Transverse colon (tissue), 4 donors: ENCODE measurements around the gene ASB14. TPM values are rescaled to one million over a fixed set of nuclear protein-coding genes. Genes with fewer than 3 reads are reported as not detected.

Experiments
- DNase-seq: peaks from one replicate; pipeline ENCODE4 v3.0.0-alpha.2; 2019
- H3K27ac ChIP-seq, 4 donors: fragments of 200-600 bp; sonication (generic); 2 replicates each; pipeline ENCODE4 v1.5.1; 2016 to 2018; ENCODE audit warnings: inconsistent platforms in 4 of 4
- H3K27me3 ChIP-seq: fragments of 200-600 bp; sonication (generic); 2 replicates; pipeline ENCODE4 v1.5.1; 2017; ENCODE audit warnings: inconsistent platforms
- H3K36me3 ChIP-seq, 4 donors: fragments of 200-600 bp; sonication (generic); 2 replicates each; pipeline ENCODE4 v1.5.1; 2017 to 2019; ENCODE audit warnings: inconsistent platforms in 4 of 4
- H3K4me1 ChIP-seq, 4 donors: fragments of 200-600 bp; sonication (generic); 2 replicates each; pipeline ENCODE4 v1.5.1; 2017 to 2020; ENCODE audit warnings: inconsistent platforms in 4 of 4
- H3K4me3 ChIP-seq, 4 donors: fragments of 200-600 bp; sonication (generic); 1 replicate in 1 of 4; 2 replicates in 3 of 4; pipeline versions ENCODE4 v1.5.1 to v1.6.1; 2017 to 2019; ENCODE audit warnings: inconsistent platforms in 4 of 4
- H3K9me3 ChIP-seq, 2 donors: fragments of 200-600 bp; sonication (generic); 2 replicates each; pipeline ENCODE4 v1.5.1; 2017 to 2019; ENCODE audit warnings: inconsistent platforms in 2 of 2
- CTCF ChIP-seq, 5 experiments: fragments of 200-600 bp in 3 of 5; fragments of 450-650 bp in 2 of 5; sonication (generic) in 3 of 5; IDR thresholded peaks; 1 replicate in 2 of 5; 2 replicates in 3 of 5; pipeline ENCODE4 v1.5.1; 2016 to 2017; ENCODE audit warnings: antibody characterized with exemption in 5 of 5, inconsistent platforms in 3 of 5, mild to moderate bottlenecking in 2 of 5, moderate library complexity in 1 of 5
- EP300 ChIP-seq: sonication (generic); formaldehyde crosslinking; IDR thresholded peaks from one replicate; pipeline ENCODE4 v1.6.1; 2017; ENCODE audit warnings: antibody characterized with exemption, low read depth
- POLR2A ChIP-seq: fragments of 450-650 bp; IDR thresholded peaks from one replicate; pipeline ENCODE4 v1.6.1; 2016; ENCODE audit warnings: antibody characterized with exemption, mild to moderate bottlenecking, moderate library complexity
- POLR2AphosphoS5 ChIP-seq, 3 donors: sonication (generic); formaldehyde crosslinking; IDR thresholded peaks; one replicate each; pipeline ENCODE4 v1.6.1; 2016; ENCODE audit warnings: antibody characterized with exemption in 3 of 3
- WGBS, 2 donors: methylation state at CpG; one replicate each; pipeline ENCODE4 v1.1.5; 2018; ENCODE audit warnings: low coverage in 1 of 2; 5-methylcytosine and 5-hydroxymethylcytosine counted together
- in situ Hi-C, 4 donors: fragments of 200-750 bp; cut with MboI; loops; one replicate each; pipeline versions ENCODE4 v1.15.0 to v1.15.1; 2017; ENCODE audit warnings: low sequenced_read_pairs in 3 of 4, low pct_ligation_motif_present in 1 of 4, low pct_unique_long_range_greater_than_20kb in 1 of 4
- intact Hi-C: fragments of 100-400 bp; cut with DNase I; formaldehyde crosslinking; loops from one replicate; pipeline ENCODE4 v1.15.1; 2023; ENCODE audit warnings: low total_unique reads
- total RNA-seq, 4 donors: library from RNA; depleted of rRNA; stranded (reverse); fragments of >200 nt; gene quantifications; one replicate each; pipeline ENCODE4 v1.1.0, GENCODE V29; 2016

Gene ASB14
- total RNA-seq, 4 donors from 2014 or later: not detected

- no peaks in the 10 kb centered on the region for H3K36me3 ChIP-seq
- peak overlapping the region; percentile 63 to 90 (median 79) for H3K4me3 ChIP-seq
- intact Hi-C loops: no loop called here
- in situ Hi-C loops: no loop called here
- H3K27me3 ChIP-seq: no peaks in the 10 kb centered on the region
- H3K4me1 ChIP-seq: peaks cover 4 to 36% (median 23%) of the 10 kb centered on the region in 4 donors
- peak; percentile 54 for DNase-seq
- no peaks in the 10 kb centered on the region for H3K9me3 ChIP-seq
- H3K27ac ChIP-seq: peak overlapping the region; percentile 87 to 97 (median 95)
- no peak for TF ChIP-seq EP300
- TF ChIP-seq POLR2A: peak; percentile 17
- TF ChIP-seq POLR2AphosphoS5 (IDR thresholded peaks at IDR 0.05): peak in 2 of 3 donors; percentile 67 to 69
- peak in 1 of 5 experiments; percentile 7 for TF ChIP-seq CTCF (IDR thresholded peaks at IDR 0.05)
- WGBS, 2 donors: 0% methylated on average over 53 of the region's 70 CpGs; no CpG with 5 or more reads in 1 of the 2 donors
Measured at GRCh38 chr3:57227930-57228751, 64.3 kb downstream of the ASB14 start.

- in situ Hi-C loops: no loop called here
Measured at GRCh38 chr3:57227204-57227929, 65.1 kb downstream of the ASB14 start, which contains the start of gene APPL1. Gene APPL1 (plus strand): TSS chr3:57227729. CDS start chr3:57227884, 155 bp downstream.

GRCh38 chr3:57226176-57226575 is 66.3 kb downstream of the ASB14 start:
- peaks cover 4 to 36% (median 23%) of the 10 kb centered on the region in 4 donors for H3K4me1 ChIP-seq
- no peaks in the 10 kb centered on the region for H3K9me3 ChIP-seq
- no peak for DNase-seq
- no peak for TF ChIP-seq CTCF (IDR thresholded peaks at IDR 0.05)
- TF ChIP-seq EP300: no peak
- no peak for TF ChIP-seq POLR2A
- TF ChIP-seq POLR2AphosphoS5 (IDR thresholded peaks at IDR 0.05): no peak
- peak overlapping the region in 1 of 4 donors; percentile 87 for H3K27ac ChIP-seq
- intact Hi-C loops (no loop called here), in situ Hi-C loops (no loop called here)
- 60 to 62% methylated on average over 2 of the region's 2 CpGs for WGBS, 2 donors
- no peaks in the 10 kb centered on the region for H3K27me3 ChIP-seq
- H3K4me3 ChIP-seq: no peak overlapping the region
- no peaks in the 10 kb centered on the region for H3K36me3 ChIP-seq

More at GRCh38 chr3:57227204-57227929, 65.1 kb downstream of the ASB14 start, which contains the start of gene APPL1:
- H3K4me1 ChIP-seq: peaks cover 4 to 36% (median 23%) of the 10 kb centered on the region in 4 donors
- DNase-seq: peak; percentile 95
- H3K27me3 ChIP-seq: no peaks in the 10 kb centered on the region
- H3K27ac ChIP-seq: peak within 1 kb of the TSS; percentile 87 to 97 (median 95)
- no peaks in the 10 kb centered on the region for H3K9me3 ChIP-seq
- intact Hi-C loops: no loop called here
- no peak for TF ChIP-seq CTCF (IDR thresholded peaks at IDR 0.05)
- TF ChIP-seq POLR2AphosphoS5 (IDR thresholded peaks at IDR 0.05): peak; percentile 85 to 91 (median 91)
- peak; percentile 72 for TF ChIP-seq POLR2A
- H3K36me3 ChIP-seq: no peaks in the 10 kb centered on the region
- peak within 1 kb of the TSS; percentile 63 to 90 (median 79) for H3K4me3 ChIP-seq
- WGBS, 2 donors: 0 to 1% methylated on average over 4 to 51 of the region's 71 CpGs

GRCh38 chr3:57224856-57225255 is 67.6 kb downstream of the ASB14 start:
- Histone ChIP-seq H3K27me3 (no peaks in the 10 kb centered on the region), H3K27ac (no peak overlapping the region), H3K36me3 (no peaks in the 10 kb centered on the region), H3K4me3 (no peak overlapping the region), H3K4me1 (peaks cover 1 to 24% (median 20%) of the 10 kb centered on the region in 4 donors), H3K9me3 (no peaks in the 10 kb centered on the region)
- intact Hi-C loops: loop anchor here (5.0 kb wide), 1 partner anchor 128 kb away; no protein-coding TSS in a partner anchor
- in situ Hi-C loops: no loop called here
- DNase-seq: no peak
- WGBS, 2 donors: 77 to 83% methylated on average over 4 of the region's 4 CpGs
- TF ChIP-seq EP300 (no peak), POLR2A (no peak), POLR2AphosphoS5 (IDR thresholded peaks at IDR 0.05) (no peak), CTCF (IDR thresholded peaks at IDR 0.05) (no peak)
